ENCODE measurements around the gene ATP6V0A1. TPM values are rescaled to one million over a fixed set of nuclear protein-coding genes. Genes with fewer than 3 reads are reported as not detected.
"Not testable (repeated sequence)": the region's sequence is repeated elsewhere in the genome, so short reads cannot be mapped to it uniquely, and the experiment has no call there.

The ATP6V0A1 gene
- total RNA-seq, 1 donor from 2014 or later = 40.4 TPM

DNA sequence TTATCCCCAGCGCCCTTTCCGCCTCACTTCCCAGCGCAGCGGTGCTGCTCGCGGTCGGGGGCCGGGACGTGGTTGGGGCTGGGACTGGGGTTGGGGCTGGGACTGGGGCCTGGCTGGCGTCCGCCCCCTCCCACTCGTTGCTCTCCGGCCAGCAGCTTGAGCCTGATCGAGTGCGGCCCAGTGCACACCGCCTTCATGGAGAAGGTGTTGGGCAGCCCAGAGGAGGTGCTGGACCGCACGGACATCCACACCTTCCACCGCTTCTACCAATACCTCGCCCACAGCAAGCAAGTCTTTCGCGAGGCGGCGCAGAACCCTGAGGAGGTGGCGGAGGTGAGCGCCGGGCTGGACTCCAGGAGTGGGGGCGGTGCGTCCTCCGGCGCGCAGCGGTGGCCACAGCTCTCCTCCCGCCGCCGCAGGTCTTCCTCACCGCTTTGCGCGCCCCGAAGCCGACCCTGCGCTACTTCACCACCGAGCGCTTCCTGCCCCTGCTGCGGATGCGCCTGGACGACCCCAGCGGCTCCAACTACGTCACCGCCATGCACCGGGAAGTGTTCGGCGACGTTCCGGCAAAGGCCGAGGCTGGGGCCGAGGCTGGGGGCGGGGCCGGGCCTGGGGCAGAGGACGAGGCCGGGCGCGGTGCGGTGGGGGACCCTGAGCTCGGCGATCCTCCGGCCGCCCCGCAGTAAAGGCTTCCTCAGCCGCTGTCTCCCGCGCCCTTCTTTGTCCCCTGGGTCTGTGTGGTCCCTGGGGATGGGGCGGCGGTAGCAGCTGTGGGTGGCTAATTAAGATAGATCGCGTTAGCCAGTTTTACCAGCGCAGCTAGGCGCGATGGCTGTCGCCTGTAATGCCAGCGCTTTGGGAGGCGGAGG lies 95.8 kb downstream of the ATP6V0A1 start:
- no peaks in the 10 kb centered on the region for H3K9me3 ChIP-seq (ENCODE audit: low read depth)
- Mint-ChIP-seq H3K27me3 (ENCODE audit: insufficient read depth, low read depth) (no peaks in the 10 kb centered on the region), H3K4me1 (peaks cover 22% of the 10 kb centered on the region), H3K9me3 (no peaks in the 10 kb centered on the region), H3K4me3 (peak overlapping the region; percentile 93), H3K27ac (peak overlapping the region; percentile 83), H3K36me3 (no peaks in the 10 kb centered on the region)
- peaks cover 4% of the 10 kb centered on the region for H4K20me1 ChIP-seq (ENCODE audit: low read depth)
- peaks cover 7% of the 10 kb centered on the region for H3K79me2 ChIP-seq (ENCODE audit: low read depth)
- H2AFZ ChIP-seq (replicated peaks) = peak overlapping the region; percentile 92
- H3K36me3 ChIP-seq = no peaks in the 10 kb centered on the region
- peaks cover 32% of the 10 kb centered on the region for H3F3A ChIP-seq (ENCODE audit: low read depth)
- no peaks in the 10 kb centered on the region for H3K27me3 ChIP-seq
- TF ChIP-seq, protein P1, sequence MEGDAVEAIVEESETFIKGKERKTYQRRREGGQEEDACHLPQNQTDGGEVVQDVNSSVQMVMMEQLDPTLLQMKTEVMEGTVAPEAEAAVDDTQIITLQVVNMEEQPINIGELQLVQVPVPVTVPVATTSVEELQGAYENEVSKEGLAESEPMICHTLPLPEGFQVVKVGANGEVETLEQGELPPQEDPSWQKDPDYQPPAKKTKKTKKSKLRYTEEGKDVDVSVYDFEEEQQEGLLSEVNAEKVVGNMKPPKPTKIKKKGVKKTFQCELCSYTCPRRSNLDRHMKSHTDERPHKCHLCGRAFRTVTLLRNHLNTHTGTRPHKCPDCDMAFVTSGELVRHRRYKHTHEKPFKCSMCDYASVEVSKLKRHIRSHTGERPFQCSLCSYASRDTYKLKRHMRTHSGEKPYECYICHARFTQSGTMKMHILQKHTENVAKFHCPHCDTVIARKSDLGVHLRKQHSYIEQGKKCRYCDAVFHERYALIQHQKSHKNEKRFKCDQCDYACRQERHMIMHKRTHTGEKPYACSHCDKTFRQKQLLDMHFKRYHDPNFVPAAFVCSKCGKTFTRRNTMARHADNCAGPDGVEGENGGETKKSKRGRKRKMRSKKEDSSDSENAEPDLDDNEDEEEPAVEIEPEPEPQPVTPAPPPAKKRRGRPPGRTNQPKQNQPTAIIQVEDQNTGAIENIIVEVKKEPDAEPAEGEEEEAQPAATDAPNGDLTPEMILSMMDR (IDR thresholded peaks at IDR 0.05) = no peak
- H3K4me3 ChIP-seq = peak overlapping the region; percentile 86
- H3K9ac ChIP-seq = peak overlapping the region; percentile 71
- H3K4me1 ChIP-seq = peaks cover 16% of the 10 kb centered on the region
- peak; percentile 95 for DNase-seq (ENCODE audit: low spot score)
- H3K4me2 ChIP-seq = peak overlapping the region; percentile 82
- H3K27ac ChIP-seq = peak overlapping the region; percentile 66

DNA sequence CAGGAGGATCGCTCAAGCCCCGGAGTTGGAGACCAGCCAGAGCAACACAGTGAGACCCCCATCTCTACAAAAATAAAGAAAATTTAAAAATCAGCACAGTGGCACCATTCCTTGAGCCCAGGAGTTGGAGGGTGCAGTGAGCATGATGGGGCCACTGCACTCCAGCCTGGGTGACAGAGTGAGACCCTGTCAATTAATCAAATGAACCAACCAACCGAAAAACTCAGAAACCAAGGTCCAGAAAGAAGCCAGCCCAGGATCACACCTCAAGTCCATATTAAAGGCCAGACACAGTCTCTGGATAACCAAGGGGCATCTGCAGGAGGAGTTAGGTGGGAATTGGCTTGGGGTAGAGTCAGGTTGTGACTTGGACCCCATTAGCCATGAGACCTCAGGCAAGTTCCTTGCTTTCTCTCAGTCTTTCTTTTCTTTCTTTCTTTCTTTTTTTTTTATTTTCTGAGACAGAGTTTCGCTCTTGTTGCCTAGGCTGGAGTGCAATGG lies 96.5 kb downstream of the ATP6V0A1 start:
- no peaks in the 10 kb centered on the region for H3K36me3 Mint-ChIP-seq
- H3K9ac ChIP-seq = peak overlapping the region; percentile 71
- peak overlapping the region; percentile 66 for H3K27ac ChIP-seq
- no peaks in the 10 kb centered on the region for H3K9me3 ChIP-seq (ENCODE audit: low read depth)
- H3K27me3 Mint-ChIP-seq (ENCODE audit: insufficient read depth, low read depth) = no peaks in the 10 kb centered on the region
- DNase-seq (ENCODE audit: low spot score) = no peak
- no peaks in the 10 kb centered on the region for H3K27me3 ChIP-seq
- H3K4me1 Mint-ChIP-seq = peaks cover 22% of the 10 kb centered on the region
- H3K36me3 ChIP-seq = no peaks in the 10 kb centered on the region
- peak overlapping the region; percentile 92 for H2AFZ ChIP-seq (replicated peaks)
- H3K4me3 Mint-ChIP-seq = peak overlapping the region; percentile 93
- H3K79me2 ChIP-seq (ENCODE audit: low read depth) = peaks cover 7% of the 10 kb centered on the region
- no peaks in the 10 kb centered on the region for H3K9me3 Mint-ChIP-seq
- H3K4me3 ChIP-seq = peak overlapping the region; percentile 86
- H3K4me1 ChIP-seq = peaks cover 16% of the 10 kb centered on the region
- peaks cover 33% of the 10 kb centered on the region for H3F3A ChIP-seq (ENCODE audit: low read depth)
- TF ChIP-seq EZH2 (IDR thresholded peaks at IDR 0.05) (no peak), EZH2phosphoT487 (IDR thresholded peaks at IDR 0.05) (no peak)
- H3K4me2 ChIP-seq = peak overlapping the region; percentile 82
- H4K20me1 ChIP-seq (ENCODE audit: low read depth) = peaks cover 4% of the 10 kb centered on the region
- H3K27ac Mint-ChIP-seq = peak overlapping the region; percentile 83

DNA sequence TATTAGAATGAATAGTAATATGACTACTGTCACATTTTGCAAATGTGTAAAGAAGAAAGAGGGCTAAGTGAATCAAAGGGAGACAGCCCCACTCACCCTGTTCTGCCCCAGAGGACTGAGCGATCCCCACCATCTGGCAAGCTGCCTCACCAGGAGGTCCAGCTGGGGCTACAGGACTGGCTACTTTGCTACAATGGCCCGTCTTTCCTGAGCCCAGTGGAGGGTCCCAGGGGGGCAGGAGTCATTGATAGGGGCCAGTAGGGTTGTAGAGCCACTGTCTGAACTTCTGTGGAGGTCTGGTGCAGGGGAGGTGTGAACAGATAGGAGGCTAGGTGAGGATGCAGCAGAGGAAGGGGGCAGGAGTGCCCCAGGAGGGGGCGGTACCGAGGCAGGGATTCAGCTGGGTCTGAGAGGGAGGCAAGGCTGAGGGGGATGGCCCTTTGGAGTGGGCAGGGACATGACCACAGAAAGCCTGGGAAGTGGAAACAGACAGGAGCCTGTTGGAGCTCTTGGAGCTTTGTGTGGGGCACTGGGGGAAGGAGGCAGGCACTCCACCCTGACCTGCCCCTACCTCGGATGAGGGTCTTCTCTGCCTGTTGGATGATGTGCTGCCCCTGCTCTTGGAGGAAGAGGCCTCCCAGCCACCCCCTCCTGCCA lies 97.4 kb downstream of the ATP6V0A1 start:
- not testable (repeated sequence) for H3K9ac ChIP-seq; H3K79me2 ChIP-seq (ENCODE audit: low read depth); H3K27ac Mint-ChIP-seq; H3K36me3 Mint-ChIP-seq; H4K20me1 ChIP-seq (ENCODE audit: low read depth); H2AFZ ChIP-seq (replicated peaks); H3K27ac ChIP-seq; H3K36me3 ChIP-seq; H3K9me3 Mint-ChIP-seq; H3K27me3 ChIP-seq; H3K27me3 Mint-ChIP-seq (ENCODE audit: insufficient read depth, low read depth); H3K9me3 ChIP-seq (ENCODE audit: low read depth)
- H3F3A ChIP-seq (ENCODE audit: low read depth) = peaks cover 38% of the 10 kb centered on the region
- peaks cover 17% of the 10 kb centered on the region for H3K4me1 Mint-ChIP-seq
- peak; percentile 64 for DNase-seq (ENCODE audit: low spot score)
- H3K4me2 ChIP-seq = peak overlapping the region; percentile 82
- H3K4me1 ChIP-seq = peaks cover 16% of the 10 kb centered on the region
- TF ChIP-seq, protein P1 (IDR thresholded peaks at IDR 0.05) = peak; percentile 49
- peak overlapping the region; percentile 86 for H3K4me3 ChIP-seq
- H3K4me3 Mint-ChIP-seq = peak overlapping the region; percentile 93

Measured in neural progenitor cell (in vitro differentiated cells).